ENCODE data around the gene HS1BP3. TPM values are rescaled to one million over a fixed set of nuclear protein-coding genes. Genes with fewer than 3 reads are reported as not detected.

Gene HS1BP3
- total and polyA plus RNA-seq, 2 of the 13 experiments (the other 11 are each of a cell fraction or from before 2014, with no cell fraction given): 15.2 to 22.0 TPM

DNA sequence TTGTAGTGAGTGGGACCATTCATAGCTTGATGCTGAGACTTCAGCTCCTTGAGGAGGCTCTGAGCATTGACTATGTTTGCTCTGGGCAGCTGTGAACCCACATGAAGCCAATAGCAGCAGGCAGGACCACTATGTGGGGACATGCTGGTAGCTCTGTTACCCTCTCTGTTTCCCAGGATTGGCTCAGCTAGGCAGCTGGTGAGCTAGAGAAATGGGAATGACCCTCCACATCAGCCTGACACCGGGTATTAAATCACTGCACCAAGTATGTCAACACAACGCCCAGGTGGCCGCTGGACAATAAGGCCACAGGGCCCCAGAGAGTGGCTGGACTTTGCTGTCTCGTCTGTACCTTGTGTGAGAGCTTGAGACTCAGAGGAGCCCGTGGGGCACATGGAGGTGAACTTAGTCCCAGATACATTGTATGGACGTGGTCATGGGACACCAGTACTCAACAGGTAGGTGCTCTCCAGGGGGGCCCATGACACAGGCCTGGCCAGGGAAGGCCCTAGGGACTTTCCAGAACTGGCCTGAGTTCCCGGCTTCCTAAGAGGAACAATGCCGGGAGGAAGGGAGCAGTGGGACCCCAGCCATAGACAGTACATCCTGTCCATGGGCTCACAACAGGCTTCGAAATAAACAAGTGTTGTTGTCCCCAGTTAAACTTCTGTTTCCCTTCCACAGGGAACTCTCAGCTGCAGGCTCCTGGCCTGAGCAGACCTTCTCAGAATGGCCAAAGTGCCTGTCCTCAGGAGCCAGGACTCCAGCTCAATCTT lies 35.2 kb downstream of the HS1BP3 start (continued):
- TF ChIP-seq ZNF282 (IDR thresholded peaks at IDR 0.05; ENCODE audit: partially characterized antibody) (no peak), PLRG1 (conservative IDR thresholded peaks at IDR 0.05) (no peak), ZNF562 (CRISPR knock-in tag; IDR thresholded peaks at IDR 0.05; ENCODE audit: borderline replicate concordance) (no peak), ZNF780A (CRISPR knock-in tag; IDR thresholded peaks at IDR 0.05) (no peak), ZNF761 (CRISPR knock-in tag; conservative IDR thresholded peaks at IDR 0.05) (0 out of 2 replicates have a peak, but pooled peaks have one; percentile 13), U2AF1 (optimal IDR thresholded peaks at IDR 0.05; ENCODE audit: low read depth, low read length) (no peak), POGZ (CRISPR knock-in tag; IDR thresholded peaks at IDR 0.05) (peak; percentile 67; the same call in 1 of the 2 replicates), ZKSCAN1 (IDR thresholded peaks at IDR 0.05; ENCODE audit: low read length) (0 out of 2 replicates have a peak, but pooled peaks have one; percentile 12), WIZ (CRISPR knock-in tag; IDR thresholded peaks at IDR 0.05) (0 out of 2 replicates have a peak, but pooled peaks have one; percentile 75), ZNF749 (CRISPR knock-in tag; IDR thresholded peaks at IDR 0.05; ENCODE audit: borderline replicate concordance) (0 out of 2 replicates have a peak, but pooled peaks have one; percentile 36), ZNF333 (CRISPR knock-in tag; IDR thresholded peaks at IDR 0.05; ENCODE audit: borderline replicate concordance) (0 out of 2 replicates have a peak, but pooled peaks have one; percentile 84)
- TF ChIP-seq, protein P1, sequence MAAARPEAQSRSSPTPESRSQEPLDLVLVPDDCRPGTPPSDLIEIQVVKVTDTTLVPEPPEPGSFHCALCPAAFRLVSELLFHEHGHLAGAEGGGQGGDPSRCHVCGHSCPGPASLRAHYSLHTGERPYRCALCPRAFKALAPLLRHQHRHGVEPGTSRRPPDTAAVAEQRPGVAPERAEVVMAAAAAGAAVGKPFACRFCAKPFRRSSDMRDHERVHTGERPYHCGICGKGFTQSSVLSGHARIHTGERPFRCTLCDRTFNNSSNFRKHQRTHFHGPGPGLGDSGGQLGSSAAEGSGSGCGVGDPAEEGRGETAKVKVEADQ (CRISPR knock-in tag; IDR thresholded peaks at IDR 0.05; ENCODE audit: borderline replicate concordance): peak; percentile 50; the same call in 1 of the 2 replicates
- TF ChIP-seq, protein P2, sequence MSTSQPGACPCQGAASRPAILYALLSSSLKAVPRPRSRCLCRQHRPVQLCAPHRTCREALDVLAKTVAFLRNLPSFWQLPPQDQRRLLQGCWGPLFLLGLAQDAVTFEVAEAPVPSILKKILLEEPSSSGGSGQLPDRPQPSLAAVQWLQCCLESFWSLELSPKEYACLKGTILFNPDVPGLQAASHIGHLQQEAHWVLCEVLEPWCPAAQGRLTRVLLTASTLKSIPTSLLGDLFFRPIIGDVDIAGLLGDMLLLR (CRISPR knock-in tag; IDR thresholded peaks at IDR 0.05): 0 out of 2 replicates have a peak, but pooled peaks have one; percentile 50
- TF ChIP-seq, protein P3, sequence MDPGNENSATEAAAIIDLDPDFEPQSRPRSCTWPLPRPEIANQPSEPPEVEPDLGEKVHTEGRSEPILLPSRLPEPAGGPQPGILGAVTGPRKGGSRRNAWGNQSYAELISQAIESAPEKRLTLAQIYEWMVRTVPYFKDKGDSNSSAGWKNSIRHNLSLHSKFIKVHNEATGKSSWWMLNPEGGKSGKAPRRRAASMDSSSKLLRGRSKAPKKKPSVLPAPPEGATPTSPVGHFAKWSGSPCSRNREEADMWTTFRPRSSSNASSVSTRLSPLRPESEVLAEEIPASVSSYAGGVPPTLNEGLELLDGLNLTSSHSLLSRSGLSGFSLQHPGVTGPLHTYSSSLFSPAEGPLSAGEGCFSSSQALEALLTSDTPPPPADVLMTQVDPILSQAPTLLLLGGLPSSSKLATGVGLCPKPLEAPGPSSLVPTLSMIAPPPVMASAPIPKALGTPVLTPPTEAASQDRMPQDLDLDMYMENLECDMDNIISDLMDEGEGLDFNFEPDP (CRISPR knock-in tag; conservative IDR thresholded peaks at IDR 0.05): no peak
- TF ChIP-seq, protein P4, sequence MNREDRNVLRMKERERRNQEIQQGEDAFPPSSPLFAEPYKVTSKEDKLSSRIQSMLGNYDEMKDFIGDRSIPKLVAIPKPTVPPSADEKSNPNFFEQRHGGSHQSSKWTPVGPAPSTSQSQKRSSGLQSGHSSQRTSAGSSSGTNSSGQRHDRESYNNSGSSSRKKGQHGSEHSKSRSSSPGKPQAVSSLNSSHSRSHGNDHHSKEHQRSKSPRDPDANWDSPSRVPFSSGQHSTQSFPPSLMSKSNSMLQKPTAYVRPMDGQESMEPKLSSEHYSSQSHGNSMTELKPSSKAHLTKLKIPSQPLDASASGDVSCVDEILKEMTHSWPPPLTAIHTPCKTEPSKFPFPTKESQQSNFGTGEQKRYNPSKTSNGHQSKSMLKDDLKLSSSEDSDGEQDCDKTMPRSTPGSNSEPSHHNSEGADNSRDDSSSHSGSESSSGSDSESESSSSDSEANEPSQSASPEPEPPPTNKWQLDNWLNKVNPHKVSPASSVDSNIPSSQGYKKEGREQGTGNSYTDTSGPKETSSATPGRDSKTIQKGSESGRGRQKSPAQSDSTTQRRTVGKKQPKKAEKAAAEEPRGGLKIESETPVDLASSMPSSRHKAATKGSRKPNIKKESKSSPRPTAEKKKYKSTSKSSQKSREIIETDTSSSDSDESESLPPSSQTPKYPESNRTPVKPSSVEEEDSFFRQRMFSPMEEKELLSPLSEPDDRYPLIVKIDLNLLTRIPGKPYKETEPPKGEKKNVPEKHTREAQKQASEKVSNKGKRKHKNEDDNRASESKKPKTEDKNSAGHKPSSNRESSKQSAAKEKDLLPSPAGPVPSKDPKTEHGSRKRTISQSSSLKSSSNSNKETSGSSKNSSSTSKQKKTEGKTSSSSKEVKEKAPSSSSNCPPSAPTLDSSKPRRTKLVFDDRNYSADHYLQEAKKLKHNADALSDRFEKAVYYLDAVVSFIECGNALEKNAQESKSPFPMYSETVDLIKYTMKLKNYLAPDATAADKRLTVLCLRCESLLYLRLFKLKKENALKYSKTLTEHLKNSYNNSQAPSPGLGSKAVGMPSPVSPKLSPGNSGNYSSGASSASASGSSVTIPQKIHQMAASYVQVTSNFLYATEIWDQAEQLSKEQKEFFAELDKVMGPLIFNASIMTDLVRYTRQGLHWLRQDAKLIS (CRISPR knock-in tag; IDR thresholded peaks at IDR 0.05): 0 out of 2 replicates have a peak, but pooled peaks have one; percentile 49
- TF ChIP-seq, protein P5, sequence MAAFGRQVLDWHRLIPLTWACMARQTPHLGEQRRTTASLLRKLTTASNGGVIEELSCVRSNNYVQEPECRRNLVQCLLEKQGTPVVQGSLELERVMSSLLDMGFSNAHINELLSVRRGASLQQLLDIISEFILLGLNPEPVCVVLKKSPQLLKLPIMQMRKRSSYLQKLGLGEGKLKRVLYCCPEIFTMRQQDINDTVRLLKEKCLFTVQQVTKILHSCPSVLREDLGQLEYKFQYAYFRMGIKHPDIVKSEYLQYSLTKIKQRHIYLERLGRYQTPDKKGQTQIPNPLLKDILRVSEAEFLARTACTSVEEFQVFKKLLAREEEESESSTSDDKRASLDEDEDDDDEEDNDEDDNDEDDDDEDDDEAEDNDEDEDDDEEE (CRISPR knock-in tag; IDR thresholded peaks at IDR 0.05): 0 out of 2 replicates have a peak, but pooled peaks have one; percentile 75

All from HepG2 (cell line).